Measurements from ENCODE around the gene PARS2. TPM values are rescaled to one million over a fixed set of nuclear protein-coding genes. Genes with fewer than 3 reads are reported as not detected.

The PARS2 gene
- polyA plus RNA-seq, 2 of the 4 experiments (the other 2 are of a cell fraction) = 2.3 to 2.9 TPM

- ATAC-seq (no peak), FAIRE-seq (no peak), DNase-seq (ENCODE audit: low read depth in 1 of 2, low spot score in 1 of 2) (no peak)
- TF ChIP-seq ELK1 (IDR thresholded peaks at IDR 0.05; ENCODE audit: low read depth, low read length) = no peak
- TF ChIP-seq MAX (IDR thresholded peaks at IDR 0.05) = no peak
- TF ChIP-seq EP300 (IDR thresholded peaks at IDR 0.05) = no peak
- no peak for TF ChIP-seq RARB (CRISPR knock-in tag; IDR thresholded peaks at IDR 0.05)
- TF ChIP-seq NFE2L2 (conservative IDR thresholded peaks at IDR 0.05; ENCODE audit: low read length) = no peak
- no peak for TF ChIP-seq CHD4 (IDR thresholded peaks at IDR 0.05; ENCODE audit: borderline replicate concordance)
- TF ChIP-seq CEBPB (IDR thresholded peaks at IDR 0.05) = no peak
- TF ChIP-seq NPAS2 (CRISPR knock-in tag; IDR thresholded peaks at IDR 0.05; ENCODE audit: borderline replicate concordance) = no peak
- TF ChIP-seq, protein P1, sequence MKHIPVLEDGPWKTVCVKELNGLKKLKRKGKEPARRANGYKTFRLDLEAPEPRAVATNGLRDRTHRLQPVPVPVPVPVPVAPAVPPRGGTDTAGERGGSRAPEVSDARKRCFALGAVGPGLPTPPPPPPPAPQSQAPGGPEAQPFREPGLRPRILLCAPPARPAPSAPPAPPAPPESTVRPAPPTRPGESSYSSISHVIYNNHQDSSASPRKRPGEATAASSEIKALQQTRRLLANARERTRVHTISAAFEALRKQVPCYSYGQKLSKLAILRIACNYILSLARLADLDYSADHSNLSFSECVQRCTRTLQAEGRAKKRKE (CRISPR knock-in tag; IDR thresholded peaks at IDR 0.05; ENCODE audit: low read depth) = no peak
- TF ChIP-seq HOXA7 (CRISPR knock-in tag; IDR thresholded peaks at IDR 0.05) = no peak
- no peak for TF ChIP-seq HOXB5 (CRISPR knock-in tag; IDR thresholded peaks at IDR 0.05)
- no peak for TF ChIP-seq JUNB (IDR thresholded peaks at IDR 0.05)
- no peak for TF ChIP-seq REST (IDR thresholded peaks at IDR 0.05)
- TF ChIP-seq ZNF302 (CRISPR knock-in tag; IDR thresholded peaks at IDR 0.05) = no peak
- TF ChIP-seq, protein P2, sequence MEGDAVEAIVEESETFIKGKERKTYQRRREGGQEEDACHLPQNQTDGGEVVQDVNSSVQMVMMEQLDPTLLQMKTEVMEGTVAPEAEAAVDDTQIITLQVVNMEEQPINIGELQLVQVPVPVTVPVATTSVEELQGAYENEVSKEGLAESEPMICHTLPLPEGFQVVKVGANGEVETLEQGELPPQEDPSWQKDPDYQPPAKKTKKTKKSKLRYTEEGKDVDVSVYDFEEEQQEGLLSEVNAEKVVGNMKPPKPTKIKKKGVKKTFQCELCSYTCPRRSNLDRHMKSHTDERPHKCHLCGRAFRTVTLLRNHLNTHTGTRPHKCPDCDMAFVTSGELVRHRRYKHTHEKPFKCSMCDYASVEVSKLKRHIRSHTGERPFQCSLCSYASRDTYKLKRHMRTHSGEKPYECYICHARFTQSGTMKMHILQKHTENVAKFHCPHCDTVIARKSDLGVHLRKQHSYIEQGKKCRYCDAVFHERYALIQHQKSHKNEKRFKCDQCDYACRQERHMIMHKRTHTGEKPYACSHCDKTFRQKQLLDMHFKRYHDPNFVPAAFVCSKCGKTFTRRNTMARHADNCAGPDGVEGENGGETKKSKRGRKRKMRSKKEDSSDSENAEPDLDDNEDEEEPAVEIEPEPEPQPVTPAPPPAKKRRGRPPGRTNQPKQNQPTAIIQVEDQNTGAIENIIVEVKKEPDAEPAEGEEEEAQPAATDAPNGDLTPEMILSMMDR (IDR thresholded peaks at IDR 0.05) = no peak
- no peak for TF ChIP-seq GATA3 (IDR thresholded peaks at IDR 0.05; ENCODE audit: borderline replicate concordance)
- TF ChIP-seq HEYL (CRISPR knock-in tag; IDR thresholded peaks at IDR 0.05) = no peak
- TF ChIP-seq FOSB (CRISPR knock-in tag; IDR thresholded peaks at IDR 0.05) = no peak
- no peak for TF ChIP-seq KDM1A (IDR thresholded peaks at IDR 0.05; ENCODE audit: low read depth)
- TF ChIP-seq RAD21 (conservative IDR thresholded peaks at IDR 0.05 in 1 of 2, IDR thresholded peaks at IDR 0.05 in 1 of 2) = no peak
- Histone ChIP-seq H3K4me2 (no peak overlapping the region), H3K4me1 (no peaks in the 10 kb centered on the region), H3K9me3 (no peaks in the 10 kb centered on the region), H3K27ac (no peak overlapping the region), H3K4me3 (no peak overlapping the region)
- ChIA-PET POLR2A (no interaction called here), CTCF (no interaction called here)
- 29% methylated on average over 3 of the region's 3 CpGs for WGBS (ENCODE audit: missing lambda C conversion rate)
Measured at GRCh38 chr1:54710434-54710833, 53.9 kb downstream of the PARS2 start.

Measured in A549 (cell line).